ENCODE measurements around the gene SORCS1.
"Not testable (repeated sequence)": the region's sequence is repeated elsewhere in the genome, so short reads cannot be mapped to it uniquely, and the experiment has no call there.

Gene SORCS1

GRCh38 chr10:106949680-106950478, 214.6 kb downstream of the SORCS1 start:
- DNase-seq (ENCODE audit: low read depth in 2 of 3, low spot score in 1 of 3) = no peak

DNA sequence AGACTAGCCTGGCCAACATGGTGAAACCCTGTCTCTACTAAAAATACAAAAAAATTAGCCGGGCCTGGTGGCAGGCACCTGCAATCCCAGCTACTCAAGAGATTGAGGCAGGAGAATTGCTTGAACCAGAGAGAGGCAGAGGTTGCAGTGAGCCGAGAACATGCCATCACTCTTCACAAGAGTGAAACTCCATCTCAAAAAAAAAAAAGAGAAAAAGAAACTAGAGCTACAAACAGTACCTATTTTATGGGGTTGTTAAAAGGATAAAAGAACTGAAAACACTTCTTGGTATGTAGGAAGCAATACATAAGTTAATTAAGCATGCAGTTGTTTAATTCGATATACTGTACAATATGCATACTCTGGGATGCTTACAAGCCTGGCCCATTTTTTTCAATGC, 216.9 kb downstream of the SORCS1 start:
- no peak for DNase-seq (ENCODE audit: low read depth in 2 of 3, low spot score in 1 of 3)

DNA sequence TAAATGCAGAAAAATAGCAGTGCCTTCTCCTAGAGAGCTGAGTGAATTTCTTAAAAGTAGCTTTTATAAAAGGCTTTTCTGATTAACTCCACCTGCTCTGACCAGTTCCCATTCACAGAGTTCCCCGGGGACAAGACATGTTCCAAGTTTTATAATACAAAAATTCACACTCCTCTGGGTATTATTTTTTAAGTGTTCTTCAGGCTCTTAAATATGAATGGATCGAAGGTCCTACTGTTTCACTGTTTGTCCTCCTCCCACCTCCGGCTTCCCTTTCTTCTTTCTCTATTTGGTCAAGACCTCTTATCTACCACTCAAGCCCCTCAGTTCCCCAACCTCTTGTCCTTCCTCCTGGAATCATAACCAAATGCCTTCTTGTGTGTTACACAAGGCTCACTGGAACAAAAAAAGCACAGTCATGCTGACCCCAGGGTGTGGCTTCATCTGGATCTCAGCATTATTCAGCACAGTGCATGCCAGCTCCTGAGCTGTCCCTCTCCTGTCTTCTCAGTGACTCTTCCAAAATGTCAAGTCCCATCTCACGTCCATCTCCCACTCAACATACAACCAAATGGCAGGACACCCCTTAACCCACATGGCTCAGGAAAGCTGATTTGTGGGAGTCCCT, 222.4 kb downstream of the SORCS1 start:
- DNase-seq (ENCODE audit: low read depth in 2 of 3, low spot score in 1 of 3) = no peak

DNA sequence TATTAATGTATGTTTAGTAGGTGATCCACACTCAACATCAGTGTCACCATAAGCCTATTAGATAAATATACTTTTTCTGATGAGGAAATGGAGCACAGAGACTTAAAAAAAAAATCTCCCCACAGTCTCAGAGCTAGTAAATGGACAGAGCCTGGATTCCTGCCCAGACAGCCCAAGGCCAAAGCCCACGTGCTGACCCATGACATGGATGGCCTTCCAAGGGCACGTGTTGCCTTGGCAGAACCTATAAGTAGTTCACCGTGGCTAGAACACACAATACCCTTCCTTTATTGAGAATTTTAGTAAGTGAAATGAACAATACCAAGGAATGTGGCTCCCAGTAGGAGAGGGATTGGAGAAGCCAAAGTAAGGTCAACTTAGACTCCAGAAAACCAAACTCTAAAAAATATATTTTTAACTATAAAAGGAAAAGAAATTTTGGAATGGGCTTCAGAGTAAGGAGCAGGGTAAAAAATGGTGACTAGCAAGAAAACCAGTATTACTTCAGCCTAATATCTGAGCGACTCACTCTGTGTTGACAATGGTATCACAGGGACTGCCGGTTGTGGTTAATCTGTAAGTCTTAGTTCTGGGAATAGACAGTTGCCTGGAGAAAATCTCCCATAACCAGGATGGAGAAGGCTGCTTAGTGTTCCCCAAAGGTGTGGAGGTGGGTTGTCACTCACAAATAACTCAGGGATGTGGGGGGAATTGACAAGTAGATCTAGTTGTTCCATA, 223.0 kb downstream of the SORCS1 start:
- DNase-seq (ENCODE audit: low read depth in 2 of 3, low spot score in 1 of 3) = no peak

DNA sequence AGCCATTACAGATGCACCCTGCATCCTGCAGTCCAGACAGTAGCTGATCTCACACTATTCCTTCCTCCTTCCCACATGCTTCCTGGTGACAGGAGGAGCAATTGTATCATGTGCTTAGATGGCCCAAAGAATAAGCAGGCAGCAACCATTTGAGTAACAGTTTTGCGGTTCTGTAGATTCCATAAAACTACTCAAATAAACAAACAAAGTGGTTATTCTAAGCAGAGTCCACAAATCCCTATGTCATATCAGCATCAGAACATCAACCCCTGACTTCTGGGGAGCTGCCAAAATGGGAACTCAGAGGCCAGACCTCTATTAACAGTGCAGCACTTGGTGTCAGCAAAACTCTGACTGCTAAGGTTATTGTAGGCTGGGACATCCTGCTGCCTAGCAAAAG, 226.0 kb downstream of the SORCS1 start:
- DNase-seq (ENCODE audit: low read depth in 2 of 3, low spot score in 1 of 3) = no peak

DNA sequence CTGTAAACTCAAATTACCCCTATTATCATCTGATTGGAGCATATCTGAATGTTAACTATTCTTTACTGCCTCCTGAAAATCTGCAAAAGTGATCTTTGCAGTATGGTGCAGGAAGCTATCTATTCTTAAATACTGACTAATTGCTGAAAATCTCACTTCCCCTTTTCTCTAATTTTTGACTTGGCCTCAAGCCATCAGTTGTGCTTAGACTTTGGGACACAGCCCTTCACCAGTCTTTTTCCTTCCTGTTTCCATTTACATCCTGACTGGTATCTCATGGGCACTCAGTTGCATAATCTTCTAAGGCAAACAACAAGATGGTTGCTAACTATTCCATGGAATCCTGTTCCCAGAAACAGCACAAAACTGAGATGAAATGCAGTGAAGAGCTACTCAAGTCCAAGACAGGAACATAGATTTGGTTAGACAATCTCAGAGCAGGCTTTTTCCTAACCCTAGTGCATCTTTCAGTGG, 228.5 kb downstream of the SORCS1 start:
- DNase-seq (ENCODE audit: low read depth in 2 of 3, low spot score in 1 of 3) = no peak

DNA sequence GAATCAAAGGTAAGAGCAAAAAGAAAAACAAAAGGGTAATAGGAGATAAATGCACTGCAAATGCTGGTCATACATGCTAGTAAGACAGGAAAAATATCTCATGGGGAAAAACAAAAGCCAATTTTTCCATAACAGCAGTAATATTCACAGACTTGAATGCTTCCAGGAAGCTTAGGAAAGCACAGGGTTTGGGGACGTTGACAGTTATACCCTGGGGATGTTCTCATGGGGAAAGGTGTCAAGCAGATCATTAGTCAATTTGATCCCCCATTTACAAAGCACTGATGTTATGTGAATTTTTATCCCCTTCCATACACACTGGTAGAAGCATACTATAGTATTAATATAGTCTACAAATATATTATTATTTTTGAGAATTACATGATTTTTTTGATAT, 232.7 kb downstream of the SORCS1 start:
- no peak for DNase-seq (ENCODE audit: low read depth in 2 of 3, low spot score in 1 of 3)

GRCh38 chr10:106931159-106931852, 233.2 kb downstream of the SORCS1 start:
- no peak for DNase-seq (ENCODE audit: low read depth in 2 of 3, low spot score in 1 of 3)

DNA sequence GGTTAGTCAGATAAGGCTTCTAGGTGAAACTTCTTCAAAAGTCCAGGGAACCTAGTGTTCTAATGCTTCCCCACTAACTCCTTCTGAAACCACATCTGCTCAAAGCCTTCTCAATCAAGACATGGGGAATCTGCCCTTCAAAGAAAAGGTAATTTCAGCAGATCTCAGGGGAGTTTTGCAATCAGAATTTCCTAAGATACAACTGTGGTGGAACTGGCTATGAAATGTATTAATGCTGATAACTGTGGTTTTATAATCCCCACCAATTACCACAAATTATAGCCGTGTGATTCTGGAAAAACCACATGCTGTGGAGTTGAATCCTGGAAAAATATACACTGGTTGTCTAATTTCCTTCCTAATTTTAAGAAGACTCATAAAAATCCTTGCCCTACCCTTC, 233.8 kb downstream of the SORCS1 start:
- no peak for DNase-seq (ENCODE audit: low read depth in 2 of 3, low spot score in 1 of 3)

DNA sequence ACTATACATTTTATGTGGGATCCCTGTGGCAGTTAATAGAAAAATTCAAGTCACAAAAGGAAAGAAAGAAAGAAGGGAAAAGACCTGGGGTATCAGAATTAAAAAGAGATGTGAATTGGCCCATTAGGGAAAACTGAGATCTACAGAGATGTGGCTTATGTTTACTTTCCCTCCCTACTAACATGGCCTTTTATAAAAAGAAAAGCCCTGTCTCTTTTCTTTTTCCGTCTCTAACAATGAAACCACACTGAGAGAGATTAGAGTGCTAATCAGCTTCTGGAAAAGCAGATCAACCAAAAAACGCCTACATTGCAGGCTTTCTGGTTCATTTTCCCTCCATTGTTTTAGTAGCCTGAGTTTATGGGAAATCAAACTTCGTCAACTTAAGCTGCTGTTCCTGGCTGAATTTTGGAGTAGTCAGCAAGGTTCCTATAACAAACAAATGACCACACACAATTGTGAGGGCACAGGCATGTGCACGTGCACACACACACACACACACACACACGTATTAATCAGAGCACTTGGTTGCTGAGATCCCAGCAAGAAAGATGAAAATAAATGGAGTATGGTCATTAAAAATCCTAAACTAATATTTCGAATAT, 235.1 kb downstream of the SORCS1 start:
- no peak for DNase-seq (ENCODE audit: low read depth in 2 of 3, low spot score in 1 of 3)

- DNase-seq (ENCODE audit: low read depth in 2 of 3, low spot score in 1 of 3) = not testable (repeated sequence)
Observed at GRCh38 chr10:106928151-106928550, 236.4 kb downstream of the SORCS1 start.

DNA sequence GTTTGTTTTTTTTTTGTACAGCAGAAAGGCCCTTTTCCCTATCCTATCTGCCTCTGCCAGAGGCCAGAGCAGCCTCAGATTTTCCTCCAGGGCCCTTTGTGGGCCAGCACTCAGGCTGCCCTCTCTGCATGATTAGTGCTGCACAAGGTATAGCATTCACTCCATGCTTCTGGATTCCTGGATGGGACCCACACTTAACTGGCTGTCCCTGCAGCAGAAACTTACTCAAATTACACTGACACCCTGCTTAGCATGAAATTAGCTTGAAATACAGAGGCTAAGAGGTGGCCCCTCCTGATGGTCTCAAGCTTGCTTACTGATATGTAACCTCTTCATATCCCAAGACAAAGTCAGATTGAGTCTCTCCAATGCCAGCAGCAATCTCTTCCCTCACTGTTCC, 239.3 kb downstream of the SORCS1 start:
- DNase-seq (ENCODE audit: low read depth in 2 of 3, low spot score in 1 of 3) = no peak

GRCh38 chr10:106920538-106920937, 244.0 kb downstream of the SORCS1 start:
- no peak for DNase-seq (ENCODE audit: low read depth in 2 of 3, low spot score in 1 of 3)

DNA sequence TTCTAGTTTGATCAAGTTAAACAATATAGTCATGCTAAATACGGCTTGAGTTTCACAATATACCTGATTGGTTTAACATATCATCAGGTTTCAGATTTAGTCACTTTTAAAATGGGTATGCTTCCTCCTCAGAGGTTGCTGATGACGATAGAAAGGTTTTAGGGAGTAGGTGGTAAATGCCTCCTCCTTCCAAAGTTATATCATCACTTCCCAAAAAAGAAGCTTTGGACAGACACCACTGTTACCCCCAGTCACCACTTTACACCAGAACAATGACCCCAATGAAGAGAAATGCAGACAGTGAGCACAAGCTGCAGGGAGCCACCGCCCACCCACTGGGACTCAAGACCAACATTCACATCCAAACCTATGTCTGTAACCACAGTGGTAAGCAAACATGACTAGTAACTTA, 244.6 kb downstream of the SORCS1 start:
- no peak for DNase-seq (ENCODE audit: low read depth in 2 of 3, low spot score in 1 of 3)

GRCh38 chr10:106917452-106918055, 247.0 kb downstream of the SORCS1 start:
- no peak for DNase-seq (ENCODE audit: low read depth in 2 of 3, low spot score in 1 of 3)

GRCh38 chr10:106914016-106914415, 250.5 kb downstream of the SORCS1 start:
- no peak for DNase-seq (ENCODE audit: low read depth in 2 of 3, low spot score in 1 of 3)

DNA sequence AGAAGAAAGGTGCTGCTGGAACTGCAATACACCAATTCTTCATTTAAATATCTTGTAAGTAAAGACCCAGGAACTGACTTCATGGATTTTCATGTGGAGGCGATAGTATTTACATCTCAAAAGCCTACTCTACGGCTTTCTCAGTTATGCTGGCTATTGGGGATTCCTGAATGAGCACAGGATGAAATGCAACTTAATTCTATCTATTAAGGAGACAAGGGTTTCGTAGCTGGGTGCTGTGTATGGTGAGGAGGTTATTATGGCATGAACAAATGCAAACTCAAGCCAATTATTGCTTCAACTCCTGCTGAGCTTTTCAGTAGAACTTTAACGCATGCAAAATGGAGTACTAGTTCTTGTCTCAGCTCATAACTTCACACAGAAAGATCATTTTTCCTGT, 251.2 kb downstream of the SORCS1 start:
- DNase-seq (ENCODE audit: low read depth in 2 of 3, low spot score in 1 of 3) = no peak

- no peak for DNase-seq (ENCODE audit: low read depth in 2 of 3, low spot score in 1 of 3)
Observed at GRCh38 chr10:106911096-106911495, 253.4 kb downstream of the SORCS1 start.

GRCh38 chr10:106910666-106911065, 253.8 kb downstream of the SORCS1 start:
- no peak for DNase-seq (ENCODE audit: low read depth in 2 of 3, low spot score in 1 of 3)

GRCh38 chr10:106908225-106908624, 256.3 kb downstream of the SORCS1 start:
- no peak for DNase-seq (ENCODE audit: low read depth in 2 of 3, low spot score in 1 of 3)

- no peak for DNase-seq (ENCODE audit: low read depth in 2 of 3, low spot score in 1 of 3)
Observed at GRCh38 chr10:106904209-106904608, 260.3 kb downstream of the SORCS1 start.

All from stimulated activated CD4-positive, alpha-beta T cell treated with anti-CD3 and anti-CD28 coated beads, Interleukin-12 subunit alpha, Interleukin-12 subunit beta, amount 100 ng/mL, for 48 hours (primary cell).